K562 (cell line): ENCODE measurements around the gene NKAIN1. TPM values are rescaled to one million over a fixed set of nuclear protein-coding genes. Genes with fewer than 3 reads are reported as not detected.

ENCODE experiments used
- ARNT ChIP-seq, 2 experiments: fragments of 450-650 bp; IDR thresholded peaks; 2 replicates each; pipeline ENCODE4 v1.6.1; 2016; ENCODE audit warnings: mild to moderate bottlenecking in 1 of 2
- BRD9 ChIP-seq: fragments of 450-650 bp; IDR thresholded peaks from 2 replicates; pipeline ENCODE4 v1.6.1; 2018; ENCODE audit warnings: low read depth; ENCODE audit not compliant: partially characterized antibody
- FOXM1 ChIP-seq, 2 experiments: fragments of 450-650 bp in 1 of 2; sonication (generic) in 1 of 2; formaldehyde crosslinking in 1 of 2; IDR thresholded peaks; 2 replicates each; pipeline versions ENCODE4 v1.6.1 to v1.9.0; 2017 to 2022; ENCODE audit warnings: low read depth in 2 of 2, mild to moderate bottlenecking in 2 of 2, missing genetic modification reagents in 1 of 2, moderate library complexity in 1 of 2
- HMG20B ChIP-seq: fragments of 250-450 bp; sonication (Bioruptor Pico); IDR thresholded peaks from 2 replicates; pipeline ENCODE4 v1.5.0; 2021; ENCODE audit warnings: mild to moderate bottlenecking
- MED1 ChIP-seq: sonication (generic); formaldehyde crosslinking; IDR thresholded peaks from 2 replicates; pipeline ENCODE4 v1.8.1; 2023; ENCODE audit warnings: missing genetic modification reagents, borderline replicate concordance
- MEIS2 ChIP-seq: fragments of 450-650 bp; IDR thresholded peaks from 2 replicates; pipeline ENCODE4 v1.6.1; 2014; ENCODE audit warnings: mild to moderate bottlenecking; ENCODE audit not compliant: partially characterized antibody
- PHB ChIP-seq: fragments of 250-450 bp; sonication (Bioruptor Pico); IDR thresholded peaks from 2 replicates; pipeline ENCODE4 v1.5.0; 2021
- PHF20 ChIP-seq: fragments of 450-650 bp; IDR thresholded peaks from 2 replicates; pipeline ENCODE4 v1.6.1; 2018; ENCODE audit not compliant: partially characterized antibody
- POLR2AphosphoS5 ChIP-seq: IDR thresholded peaks from 2 replicates; pipeline ENCODE4 v1.6.1; 2011; ENCODE audit warnings: mild to moderate bottlenecking, low read depth, low read length, moderate library complexity; ENCODE audit not compliant: control insufficient read depth, insufficient read depth
- SPI1 ChIP-seq: IDR thresholded peaks from 2 replicates; pipeline ENCODE4 v1.6.1; 2011; ENCODE audit warnings: low read depth, low read length, control low read depth, borderline replicate concordance
- WHSC1 ChIP-seq: IDR thresholded peaks from one replicate; pipeline ENCODE4 v1.6.1; 2012; ENCODE audit warnings: low read length, control low read depth, inconsistent platforms
- ZC3H8 ChIP-seq: fragments of 450-650 bp; IDR thresholded peaks from 2 replicates; pipeline ENCODE4 v1.6.1; 2017
- ZNF175 ChIP-seq: fragments of 200-800 bp; sonication (Bioruptor generic); IDR thresholded peaks from 2 replicates; pipeline ENCODE4 v1.6.1; 2016; ENCODE audit warnings: low read depth, mild to moderate bottlenecking, missing genetic modification characterization, missing compliant biosample characterization
- ZNF232 ChIP-seq: sonication (generic); formaldehyde crosslinking; IDR thresholded peaks from 2 replicates; pipeline ENCODE4 v1.8.0; 2022; ENCODE audit warnings: mild to moderate bottlenecking, missing genetic modification reagents
- polyA plus RNA-seq, 8 experiments: library from polyadenylated mRNA; depleted of rRNA in 4 of 8; stranded (reverse) in 5 of 8; unstranded in 3 of 8; fragments of >200 nt; fragmentation: Nextera tagmentation in 2 of 8; fragmentation: Illumina TruSeq in 1 of 8; extraction: Ambion mirVana in 2 of 8; extraction: Trizol in 1 of 8; gene quantifications; 2 replicates each; pipeline versions ENCODE4 v1.2.1 to v1.2.3, GENCODE V29; 2011 to 2014; ENCODE audit warnings: inconsistent platforms in 1 of 8, missing spikeins in 1 of 8
- total RNA-seq, 7 experiments: library from RNA; depleted of rRNA in 6 of 7; stranded (reverse); fragments of >200 nt in 6 of 7; fragmentation: Illumina TruSeq in 2 of 7; extraction: Trizol in 2 of 7; gene quantifications; 2 replicates each; pipeline versions ENCODE4 v1.2.1 to v1.2.3, GENCODE V29; 2011 to 2021; ENCODE audit warnings: low replicate concordance in 1 of 7
- TF ChIP-seq, protein P1 (sequence below): fragments of 250-450 bp; sonication (Bioruptor Pico); IDR thresholded peaks from 2 replicates; pipeline ENCODE4 v1.5.0; 2021
- TF ChIP-seq, protein P2 (sequence below): fragments of 200-600 bp; sonication (generic); IDR thresholded peaks from one replicate; pipeline ENCODE4 v1.6.1; 2012; ENCODE audit warnings: mild to moderate bottlenecking, low read depth, low read length, inconsistent platforms

Gene NKAIN1
- total and polyA plus RNA-seq, 9 of the 15 experiments (the other 6 are each of a cell fraction or from before 2014, with no cell fraction given): 0.03 to 0.22 (median 0.04) TPM; not detected in 3

DNA sequence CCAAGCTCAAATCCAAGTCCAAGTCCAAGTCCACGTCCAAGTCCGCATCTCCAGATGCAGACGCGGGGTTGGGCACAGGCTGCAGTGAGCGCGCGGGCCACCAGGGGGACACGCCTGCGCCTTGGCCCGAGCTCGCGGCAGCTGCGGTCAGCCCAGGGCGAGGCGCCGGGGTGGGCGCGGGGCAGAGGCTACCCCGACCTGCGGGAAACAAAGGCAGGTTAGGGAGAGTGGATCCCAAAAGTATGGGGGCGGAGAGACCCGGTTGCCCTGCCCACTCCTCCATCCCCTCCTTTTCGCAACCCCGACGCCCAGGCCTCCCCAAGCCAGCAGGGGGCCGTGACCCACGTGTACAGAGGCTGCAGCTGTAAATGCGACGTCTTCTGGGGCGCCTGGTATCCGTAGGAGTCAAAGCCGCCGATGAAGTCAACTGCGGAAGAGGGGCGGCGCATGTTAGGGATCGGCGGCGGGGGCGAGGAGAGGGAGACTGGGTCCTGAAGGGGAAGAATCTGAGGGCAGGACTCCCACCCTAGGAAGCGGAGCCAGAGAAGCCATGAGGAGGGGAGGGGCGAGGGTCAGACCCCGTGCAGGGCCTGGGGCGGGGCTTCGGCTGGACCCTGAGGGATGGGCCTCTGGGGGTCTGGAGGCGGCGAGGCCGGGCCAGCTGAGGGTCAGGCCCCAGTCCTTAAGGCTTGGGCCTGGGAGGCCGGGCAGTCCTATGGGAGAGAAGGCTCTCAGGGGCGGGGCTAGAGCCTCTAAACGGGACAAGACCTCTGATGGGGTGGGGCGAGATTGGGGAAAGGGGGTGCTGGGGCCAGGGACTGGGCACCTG, 58.0 kb downstream of the NKAIN1 start (continued):
- no peak for TF ChIP-seq MED1 (CRISPR knock-in tag)
- TF ChIP-seq BRD9: no peak
- peak; percentile 49; the same call in 1 of the 2 replicates for TF ChIP-seq ZNF175
- no peak for TF ChIP-seq WHSC1
- no peak for TF ChIP-seq PHF20
- 0 out of 2 replicates have a peak, but pooled peaks have one; percentile 32 for TF ChIP-seq HMG20B (CRISPR knock-in tag)
- TF ChIP-seq ZNF232: no peak
- TF ChIP-seq FOXM1 (IDR thresholded peaks at IDR 0.05; ENCODE audit: low read depth): no peak
- 0 out of 2 replicates have a peak, but pooled peaks have one; percentile 68 for TF ChIP-seq FOXM1 (CRISPR knock-in tag; IDR thresholded peaks at IDR 0.05; ENCODE audit: low read depth)
- TF ChIP-seq PHB (CRISPR knock-in tag): no peak
- no peak; a peak in 1 of 4 replicates for TF ChIP-seq ARNT (IDR thresholded peaks at IDR 0.05)
- TF ChIP-seq, protein P1, sequence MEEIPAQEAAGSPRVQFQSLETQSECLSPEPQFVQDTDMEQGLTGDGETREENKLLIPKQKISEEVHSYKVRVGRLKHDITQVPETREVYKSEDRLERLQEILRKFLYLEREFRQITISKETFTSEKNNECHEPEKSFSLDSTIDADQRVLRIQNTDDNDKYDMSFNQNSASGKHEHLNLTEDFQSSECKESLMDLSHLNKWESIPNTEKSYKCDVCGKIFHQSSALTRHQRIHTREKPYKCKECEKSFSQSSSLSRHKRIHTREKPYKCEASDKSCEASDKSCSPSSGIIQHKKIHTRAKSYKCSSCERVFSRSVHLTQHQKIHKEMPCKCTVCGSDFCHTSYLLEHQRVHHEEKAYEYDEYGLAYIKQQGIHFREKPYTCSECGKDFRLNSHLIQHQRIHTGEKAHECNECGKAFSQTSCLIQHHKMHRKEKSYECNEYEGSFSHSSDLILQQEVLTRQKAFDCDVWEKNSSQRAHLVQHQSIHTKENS: no peak
- TF ChIP-seq POLR2AphosphoS5: no peak
- no peak for TF ChIP-seq MEIS2
- no peak for TF ChIP-seq SPI1
- TF ChIP-seq, protein P2, sequence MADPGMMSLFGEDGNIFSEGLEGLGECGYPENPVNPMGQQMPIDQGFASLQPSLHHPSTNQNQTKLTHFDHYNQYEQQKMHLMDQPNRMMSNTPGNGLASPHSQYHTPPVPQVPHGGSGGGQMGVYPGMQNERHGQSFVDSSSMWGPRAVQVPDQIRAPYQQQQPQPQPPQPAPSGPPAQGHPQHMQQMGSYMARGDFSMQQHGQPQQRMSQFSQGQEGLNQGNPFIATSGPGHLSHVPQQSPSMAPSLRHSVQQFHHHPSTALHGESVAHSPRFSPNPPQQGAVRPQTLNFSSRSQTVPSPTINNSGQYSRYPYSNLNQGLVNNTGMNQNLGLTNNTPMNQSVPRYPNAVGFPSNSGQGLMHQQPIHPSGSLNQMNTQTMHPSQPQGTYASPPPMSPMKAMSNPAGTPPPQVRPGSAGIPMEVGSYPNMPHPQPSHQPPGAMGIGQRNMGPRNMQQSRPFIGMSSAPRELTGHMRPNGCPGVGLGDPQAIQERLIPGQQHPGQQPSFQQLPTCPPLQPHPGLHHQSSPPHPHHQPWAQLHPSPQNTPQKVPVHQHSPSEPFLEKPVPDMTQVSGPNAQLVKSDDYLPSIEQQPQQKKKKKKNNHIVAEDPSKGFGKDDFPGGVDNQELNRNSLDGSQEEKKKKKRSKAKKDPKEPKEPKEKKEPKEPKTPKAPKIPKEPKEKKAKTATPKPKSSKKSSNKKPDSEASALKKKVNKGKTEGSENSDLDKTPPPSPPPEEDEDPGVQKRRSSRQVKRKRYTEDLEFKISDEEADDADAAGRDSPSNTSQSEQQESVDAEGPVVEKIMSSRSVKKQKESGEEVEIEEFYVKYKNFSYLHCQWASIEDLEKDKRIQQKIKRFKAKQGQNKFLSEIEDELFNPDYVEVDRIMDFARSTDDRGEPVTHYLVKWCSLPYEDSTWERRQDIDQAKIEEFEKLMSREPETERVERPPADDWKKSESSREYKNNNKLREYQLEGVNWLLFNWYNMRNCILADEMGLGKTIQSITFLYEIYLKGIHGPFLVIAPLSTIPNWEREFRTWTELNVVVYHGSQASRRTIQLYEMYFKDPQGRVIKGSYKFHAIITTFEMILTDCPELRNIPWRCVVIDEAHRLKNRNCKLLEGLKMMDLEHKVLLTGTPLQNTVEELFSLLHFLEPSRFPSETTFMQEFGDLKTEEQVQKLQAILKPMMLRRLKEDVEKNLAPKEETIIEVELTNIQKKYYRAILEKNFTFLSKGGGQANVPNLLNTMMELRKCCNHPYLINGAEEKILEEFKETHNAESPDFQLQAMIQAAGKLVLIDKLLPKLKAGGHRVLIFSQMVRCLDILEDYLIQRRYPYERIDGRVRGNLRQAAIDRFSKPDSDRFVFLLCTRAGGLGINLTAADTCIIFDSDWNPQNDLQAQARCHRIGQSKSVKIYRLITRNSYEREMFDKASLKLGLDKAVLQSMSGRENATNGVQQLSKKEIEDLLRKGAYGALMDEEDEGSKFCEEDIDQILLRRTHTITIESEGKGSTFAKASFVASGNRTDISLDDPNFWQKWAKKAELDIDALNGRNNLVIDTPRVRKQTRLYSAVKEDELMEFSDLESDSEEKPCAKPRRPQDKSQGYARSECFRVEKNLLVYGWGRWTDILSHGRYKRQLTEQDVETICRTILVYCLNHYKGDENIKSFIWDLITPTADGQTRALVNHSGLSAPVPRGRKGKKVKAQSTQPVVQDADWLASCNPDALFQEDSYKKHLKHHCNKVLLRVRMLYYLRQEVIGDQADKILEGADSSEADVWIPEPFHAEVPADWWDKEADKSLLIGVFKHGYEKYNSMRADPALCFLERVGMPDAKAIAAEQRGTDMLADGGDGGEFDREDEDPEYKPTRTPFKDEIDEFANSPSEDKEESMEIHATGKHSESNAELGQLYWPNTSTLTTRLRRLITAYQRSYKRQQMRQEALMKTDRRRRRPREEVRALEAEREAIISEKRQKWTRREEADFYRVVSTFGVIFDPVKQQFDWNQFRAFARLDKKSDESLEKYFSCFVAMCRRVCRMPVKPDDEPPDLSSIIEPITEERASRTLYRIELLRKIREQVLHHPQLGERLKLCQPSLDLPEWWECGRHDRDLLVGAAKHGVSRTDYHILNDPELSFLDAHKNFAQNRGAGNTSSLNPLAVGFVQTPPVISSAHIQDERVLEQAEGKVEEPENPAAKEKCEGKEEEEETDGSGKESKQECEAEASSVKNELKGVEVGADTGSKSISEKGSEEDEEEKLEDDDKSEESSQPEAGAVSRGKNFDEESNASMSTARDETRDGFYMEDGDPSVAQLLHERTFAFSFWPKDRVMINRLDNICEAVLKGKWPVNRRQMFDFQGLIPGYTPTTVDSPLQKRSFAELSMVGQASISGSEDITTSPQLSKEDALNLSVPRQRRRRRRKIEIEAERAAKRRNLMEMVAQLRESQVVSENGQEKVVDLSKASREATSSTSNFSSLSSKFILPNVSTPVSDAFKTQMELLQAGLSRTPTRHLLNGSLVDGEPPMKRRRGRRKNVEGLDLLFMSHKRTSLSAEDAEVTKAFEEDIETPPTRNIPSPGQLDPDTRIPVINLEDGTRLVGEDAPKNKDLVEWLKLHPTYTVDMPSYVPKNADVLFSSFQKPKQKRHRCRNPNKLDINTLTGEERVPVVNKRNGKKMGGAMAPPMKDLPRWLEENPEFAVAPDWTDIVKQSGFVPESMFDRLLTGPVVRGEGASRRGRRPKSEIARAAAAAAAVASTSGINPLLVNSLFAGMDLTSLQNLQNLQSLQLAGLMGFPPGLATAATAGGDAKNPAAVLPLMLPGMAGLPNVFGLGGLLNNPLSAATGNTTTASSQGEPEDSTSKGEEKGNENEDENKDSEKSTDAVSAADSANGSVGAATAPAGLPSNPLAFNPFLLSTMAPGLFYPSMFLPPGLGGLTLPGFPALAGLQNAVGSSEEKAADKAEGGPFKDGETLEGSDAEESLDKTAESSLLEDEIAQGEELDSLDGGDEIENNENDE: no peak
- no peak for TF ChIP-seq ZC3H8
